Trophoblast cell (in vitro differentiated cells and primary cell): Measurements from ENCODE around the gene SLC4A1.

Experiments used
- DNase-seq, 2 donors: peaks; one replicate each; pipeline ENCODE4 v3.0.0-alpha.2; 2016
- H2AFZ ChIP-seq: 2 replicates; pipeline ENCODE4 v1.6.1; 2013; ENCODE audit warnings: low read length, moderate library complexity, mild to moderate bottlenecking; ENCODE audit not compliant: insufficient read depth, poor library complexity
- H2AK5ac ChIP-seq: 2 replicates; pipeline ENCODE4 v1.6.1; 2013; ENCODE audit warnings: mild to moderate bottlenecking, low read length
- H2BK120ac ChIP-seq: 2 replicates; pipeline ENCODE4 v1.6.1; 2013; ENCODE audit warnings: low read length, mild to moderate bottlenecking, moderate library complexity; ENCODE audit not compliant: insufficient read depth, poor library complexity
- H2BK12ac ChIP-seq: 2 replicates; pipeline ENCODE4 v1.6.1; 2013; ENCODE audit warnings: mild to moderate bottlenecking, low read length, moderate library complexity
- H2BK5ac ChIP-seq: 2 replicates; pipeline ENCODE4 v1.6.1; 2013; ENCODE audit warnings: low read length, low read depth, moderate library complexity, mild to moderate bottlenecking; ENCODE audit not compliant: poor library complexity
- H3K14ac ChIP-seq: 2 replicates; pipeline ENCODE4 v1.6.1; 2013; ENCODE audit warnings: mild to moderate bottlenecking, low read length
- H3K18ac ChIP-seq: 2 replicates; pipeline ENCODE4 v1.6.1; 2013; ENCODE audit warnings: mild to moderate bottlenecking, low read length
- H3K23ac ChIP-seq: 2 replicates; pipeline ENCODE4 v1.6.1; 2013; ENCODE audit warnings: low read length
- H3K27ac ChIP-seq: 2 replicates; pipeline ENCODE4 v1.5.1; 2013; ENCODE audit warnings: low read depth, mild to moderate bottlenecking, inconsistent platforms, low read length, moderate library complexity
- H3K27me3 ChIP-seq: 2 replicates; pipeline ENCODE4 v1.6.1; 2013; ENCODE audit warnings: inconsistent platforms, mild to moderate bottlenecking, low read length, moderate library complexity; ENCODE audit not compliant: insufficient read depth
- H3K36me3 ChIP-seq, 2 experiments: 1 replicate in 1 of 2; 2 replicates in 1 of 2; pipeline ENCODE4 v1.6.1; 2013; ENCODE audit warnings: low read length in 2 of 2, mild to moderate bottlenecking in 2 of 2, moderate library complexity in 1 of 2; ENCODE audit not compliant: insufficient read depth in 2 of 2, control insufficient read depth in 1 of 2
- H3K4ac ChIP-seq: 2 replicates; pipeline ENCODE4 v1.6.1; 2013; ENCODE audit warnings: low read depth, mild to moderate bottlenecking, low read length, moderate library complexity
- H3K4me1 ChIP-seq, 2 experiments: 1 replicate in 1 of 2; 2 replicates in 1 of 2; pipeline ENCODE4 v1.6.1; 2013; ENCODE audit warnings: low read length in 2 of 2, mild to moderate bottlenecking in 2 of 2, moderate library complexity in 1 of 2; ENCODE audit not compliant: insufficient read depth in 2 of 2, control insufficient read depth in 1 of 2
- H3K4me2 ChIP-seq: 2 replicates; pipeline ENCODE4 v1.6.1; 2013; ENCODE audit warnings: inconsistent platforms, mild to moderate bottlenecking, low read length, moderate library complexity
- H3K4me3 ChIP-seq: 2 replicates; pipeline ENCODE4 v1.5.1; 2013; ENCODE audit warnings: mild to moderate bottlenecking, low read depth, low read length, inconsistent platforms
- H3K79me1 ChIP-seq: one replicate; pipeline ENCODE4 v1.6.1; 2013; ENCODE audit warnings: low read length
- H3K79me2 ChIP-seq: 2 replicates; pipeline ENCODE4 v1.6.1; 2013; ENCODE audit warnings: low read length, mild to moderate bottlenecking; ENCODE audit not compliant: control insufficient read depth, insufficient read depth, poor library complexity
- H3K9ac ChIP-seq: 2 replicates; pipeline ENCODE4 v1.6.1; 2013; ENCODE audit warnings: mild to moderate bottlenecking, low read length
- H3K9me3 ChIP-seq: 2 replicates; pipeline ENCODE4 v1.6.1; 2013; ENCODE audit warnings: low read depth, mild to moderate bottlenecking, control low read depth, inconsistent platforms, low read length; ENCODE audit not compliant: insufficient read depth
- H4K12ac ChIP-seq: 2 replicates; pipeline ENCODE4 v1.6.1; 2013; ENCODE audit warnings: low read depth, mild to moderate bottlenecking, low read length, moderate library complexity
- H4K8ac ChIP-seq: 2 replicates; pipeline ENCODE4 v1.6.1; 2013; ENCODE audit warnings: low read depth, mild to moderate bottlenecking, low read length, moderate library complexity
- H4K91ac ChIP-seq: one replicate; pipeline ENCODE4 v1.6.1; 2013; ENCODE audit warnings: low read depth, mild to moderate bottlenecking, low read length, moderate library complexity
- WGBS: extraction: QIAGEN DNeasy Blood & Tissue Kit; methylation state at CpG from one replicate; pipeline ENCODE4 v1.1.7; 2013; ENCODE audit warnings: missing lambda C conversion rate; ENCODE audit not compliant: insufficient read length, insufficient coverage; ENCODE audit errors: extremely low coverage; 5-methylcytosine and 5-hydroxymethylcytosine counted together

Gene SLC4A1

GRCh38 chr17:44216173-44216572 lies 51.8 kb downstream of the SLC4A1 start:
- no peak overlapping the region for H3K27ac ChIP-seq
- H3K14ac ChIP-seq = no peak overlapping the region
- H3K23ac ChIP-seq = no peak overlapping the region

GRCh38 chr17:44214896-44215295 lies 53.0 kb downstream of the SLC4A1 start:
- Histone ChIP-seq H3K36me3 (peaks cover 55 to 68% of the 10 kb centered on the region in 2 experiments), H3K9ac (no peak overlapping the region), H3K9me3 (no peaks in the 10 kb centered on the region), H3K27me3 (no peaks in the 10 kb centered on the region), H3K18ac (no peak overlapping the region), H4K8ac (no peak overlapping the region), H3K14ac (no peak overlapping the region), H3K79me2 (peaks cover 13% of the 10 kb centered on the region), H3K4me2 (no peak overlapping the region), H2BK5ac (no peak overlapping the region), H3K4me1 (peaks cover 10 to 11% of the 10 kb centered on the region in 2 experiments), H4K12ac (no peak overlapping the region), H2BK120ac (no peak overlapping the region), H2AK5ac (no peak overlapping the region), H3K4me3 (no peak overlapping the region), H4K91ac (no peak overlapping the region), H3K79me1 (peaks cover 12% of the 10 kb centered on the region), H2BK12ac (no peak overlapping the region), H3K23ac (no peak overlapping the region), H3K4ac (no peak overlapping the region), H2AFZ (no peak overlapping the region), H3K27ac (no peak overlapping the region)
- DNase-seq = no peak
- no CpG with 5 or more reads among the region's 6 CpGs for WGBS

More at GRCh38 chr17:44216173-44216572, 51.8 kb downstream of the SLC4A1 start:
- H2AFZ ChIP-seq = no peak overlapping the region
- H3K79me1 ChIP-seq = peaks cover 23% of the 10 kb centered on the region
- no peak overlapping the region for H3K4ac ChIP-seq
- no peaks in the 10 kb centered on the region for H3K9me3 ChIP-seq
- H3K9ac ChIP-seq = no peak overlapping the region
- H3K36me3 ChIP-seq = peaks cover 44 to 59% of the 10 kb centered on the region in 2 experiments
- H3K27me3 ChIP-seq = no peaks in the 10 kb centered on the region
- peaks cover 20% of the 10 kb centered on the region for H3K79me2 ChIP-seq
- H3K4me2 ChIP-seq = no peak overlapping the region
- H4K12ac ChIP-seq = no peak overlapping the region
- no peak overlapping the region for H3K18ac ChIP-seq
- no peak overlapping the region for H3K4me3 ChIP-seq
- no peak overlapping the region for H2BK5ac ChIP-seq
- peaks cover 6 to 8% of the 10 kb centered on the region in 2 experiments for H3K4me1 ChIP-seq
- no peak for DNase-seq
- no peak overlapping the region for H4K91ac ChIP-seq
- H2AK5ac ChIP-seq = no peak overlapping the region
- no CpG with 5 or more reads among the region's 5 CpGs for WGBS
- no peak overlapping the region for H2BK120ac ChIP-seq
- H4K8ac ChIP-seq = no peak overlapping the region
- H2BK12ac ChIP-seq = no peak overlapping the region

- Histone ChIP-seq H3K27ac (no peak overlapping the region), H3K14ac (no peak overlapping the region), H3K79me1 (peaks cover 8% of the 10 kb centered on the region), H3K18ac (no peak overlapping the region), H3K4ac (no peak overlapping the region), H3K36me3 (peaks cover 63 to 75% of the 10 kb centered on the region in 2 experiments), H2AFZ (no peak overlapping the region), H3K23ac (no peak overlapping the region), H2AK5ac (no peak overlapping the region), H4K12ac (no peak overlapping the region), H4K91ac (no peak overlapping the region), H2BK12ac (no peak overlapping the region), H4K8ac (no peak overlapping the region), H2BK120ac (no peak overlapping the region), H3K9me3 (no peaks in the 10 kb centered on the region), H3K4me3 (no peak overlapping the region), H3K4me1 (peaks cover 10 to 11% of the 10 kb centered on the region in 2 experiments), H3K27me3 (no peaks in the 10 kb centered on the region), H3K4me2 (no peak overlapping the region), H3K9ac (no peak overlapping the region), H2BK5ac (no peak overlapping the region), H3K79me2 (peaks cover 10% of the 10 kb centered on the region)
- DNase-seq = no peak
- no CpG with 5 or more reads among the region's 1 CpG for WGBS
These were observed 53.8 kb downstream of the SLC4A1 start for GRCh38 chr17:44214230-44214494.

- Histone ChIP-seq H2AFZ (no peak overlapping the region), H3K9ac (no peak overlapping the region), H3K4me3 (no peak overlapping the region), H3K36me3 (peaks cover 68 to 80% of the 10 kb centered on the region in 2 experiments), H3K27ac (no peak overlapping the region), H4K8ac (no peak overlapping the region), H4K91ac (no peak overlapping the region), H3K27me3 (no peaks in the 10 kb centered on the region), H3K4ac (no peak overlapping the region), H3K4me2 (no peak overlapping the region), H2BK120ac (no peak overlapping the region), H4K12ac (no peak overlapping the region), H3K79me1 (peaks cover 4% of the 10 kb centered on the region), H3K9me3 (no peaks in the 10 kb centered on the region), H3K23ac (no peak overlapping the region), H2BK12ac (no peak overlapping the region), H3K4me1 (peaks cover 10 to 11% of the 10 kb centered on the region in 2 experiments), H3K79me2 (peaks cover 7% of the 10 kb centered on the region), H2BK5ac (no peak overlapping the region), H3K18ac (no peak overlapping the region), H3K14ac (no peak overlapping the region), H2AK5ac (no peak overlapping the region)
- no CpG with 5 or more reads among the region's 15 CpGs for WGBS
- DNase-seq = no peak
These were observed 54.3 kb downstream of the SLC4A1 start for GRCh38 chr17:44213403-44214229.
